Colonic mucosa (tissue), 4 donors: ENCODE results near the gene MYLK. TPM values are rescaled to one million over a fixed set of nuclear protein-coding genes. Genes with fewer than 3 reads are reported as not detected.
"Not testable (repeated sequence)": the region's sequence is repeated elsewhere in the genome, so short reads cannot be mapped to it uniquely, and the experiment has no call there.

Experiments
- DNase-seq: peaks from one replicate; pipeline ENCODE4 v3.0.0-alpha.2; 2020
- H3K27ac ChIP-seq: fragments of 200-600 bp; one replicate; pipeline ENCODE4 v1.8.0; 2021
- H3K27me3 ChIP-seq: fragments of 200-600 bp; one replicate; pipeline ENCODE4 v1.8.0; 2021
- H3K36me3 ChIP-seq: fragments of 200-600 bp; one replicate; pipeline ENCODE4 v1.8.0; 2021
- H3K4me1 ChIP-seq: fragments of 200-600 bp; one replicate; pipeline ENCODE4 v1.8.0; 2021; ENCODE audit warnings: mild to moderate bottlenecking
- H3K4me3 ChIP-seq: fragments of 200-600 bp; one replicate; pipeline ENCODE4 v1.8.0; 2021
- H3K9ac ChIP-seq, 2 donors: one replicate each; pipeline ENCODE4 v1.7.0; 2013; ENCODE audit warnings: control low read depth in 2 of 2, low read depth in 2 of 2, low read length in 2 of 2
- H3K9me3 ChIP-seq: fragments of 200-600 bp; one replicate; pipeline ENCODE4 v1.8.0; 2021
- intact Hi-C: fragments of 100-400 bp; cut with DNase I; formaldehyde crosslinking; loops from one replicate; pipeline ENCODE4 v1.14.1; 2022
- total RNA-seq, 2 donors: library from RNA; stranded (reverse); fragmentation: NEBNext Ultra II Directional in 1 of 2; extraction: Animal tissue kit (Norgen Biotek cat#: 25700) in 1 of 2; gene quantifications; one replicate each; pipeline ENCODE4 v1.2.1, GENCODE V29; 2021
- TF ChIP-seq, protein P1 (sequence below): fragments of 200-600 bp; IDR thresholded peaks from one replicate; pipeline ENCODE4 v1.8.0; 2022; ENCODE audit warnings: antibody characterized with exemption, mild to moderate bottlenecking
- donor health status: healthy.
- donor health status: DM: no; HTN: no; CAD: no.
- donor health status: DM: no; HTN: no; CAD: no.

MYLK gene
- total RNA-seq, 2 donors from 2014 or later = 58.8 to 267 TPM

DNA sequence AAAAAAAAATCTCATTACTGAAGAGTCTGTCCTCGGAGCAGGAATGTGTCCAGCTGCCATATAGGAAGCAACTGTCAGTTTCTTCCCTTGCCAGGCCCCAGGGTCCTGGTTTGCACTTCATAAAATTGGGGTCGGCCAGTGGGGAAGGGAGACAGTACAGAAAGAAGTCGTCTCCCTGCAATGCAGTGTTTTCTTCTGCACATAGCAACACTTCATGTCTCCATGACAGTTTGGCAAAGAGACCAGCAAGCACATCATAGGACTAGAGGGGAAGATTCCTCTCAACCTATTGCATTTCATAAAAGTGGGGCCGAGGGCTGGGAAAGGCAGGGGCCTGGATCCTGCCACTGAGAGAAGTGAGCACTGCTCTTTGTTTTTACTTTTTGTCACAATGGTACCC is 161.1 kb downstream of the MYLK start:
- Histone ChIP-seq H3K9me3 (no peaks in the 10 kb centered on the region), H3K27ac (no peak overlapping the region), H3K9ac (no peak overlapping the region), H3K4me3 (no peak overlapping the region), H3K36me3 (no peaks in the 10 kb centered on the region), H3K4me1 (no peaks in the 10 kb centered on the region), H3K27me3 (no peaks in the 10 kb centered on the region)
- intact Hi-C loops = loop anchor here (5.0 to 10.0 kb wide), 2 partner anchors 71 to 262 kb away; no protein-coding TSS in a partner anchor
- no peak for DNase-seq
- TF ChIP-seq, protein P1, sequence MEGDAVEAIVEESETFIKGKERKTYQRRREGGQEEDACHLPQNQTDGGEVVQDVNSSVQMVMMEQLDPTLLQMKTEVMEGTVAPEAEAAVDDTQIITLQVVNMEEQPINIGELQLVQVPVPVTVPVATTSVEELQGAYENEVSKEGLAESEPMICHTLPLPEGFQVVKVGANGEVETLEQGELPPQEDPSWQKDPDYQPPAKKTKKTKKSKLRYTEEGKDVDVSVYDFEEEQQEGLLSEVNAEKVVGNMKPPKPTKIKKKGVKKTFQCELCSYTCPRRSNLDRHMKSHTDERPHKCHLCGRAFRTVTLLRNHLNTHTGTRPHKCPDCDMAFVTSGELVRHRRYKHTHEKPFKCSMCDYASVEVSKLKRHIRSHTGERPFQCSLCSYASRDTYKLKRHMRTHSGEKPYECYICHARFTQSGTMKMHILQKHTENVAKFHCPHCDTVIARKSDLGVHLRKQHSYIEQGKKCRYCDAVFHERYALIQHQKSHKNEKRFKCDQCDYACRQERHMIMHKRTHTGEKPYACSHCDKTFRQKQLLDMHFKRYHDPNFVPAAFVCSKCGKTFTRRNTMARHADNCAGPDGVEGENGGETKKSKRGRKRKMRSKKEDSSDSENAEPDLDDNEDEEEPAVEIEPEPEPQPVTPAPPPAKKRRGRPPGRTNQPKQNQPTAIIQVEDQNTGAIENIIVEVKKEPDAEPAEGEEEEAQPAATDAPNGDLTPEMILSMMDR = no peak

GRCh38 chr3:123722456-123722855 is 161.7 kb downstream of the MYLK start:
- Histone ChIP-seq H3K4me1 (no peaks in the 10 kb centered on the region), H3K4me3 (no peak overlapping the region), H3K9ac (no peak overlapping the region), H3K27me3 (no peaks in the 10 kb centered on the region), H3K9me3 (no peaks in the 10 kb centered on the region), H3K27ac (no peak overlapping the region), H3K36me3 (no peaks in the 10 kb centered on the region)
- TF ChIP-seq, protein P1 = no peak
- DNase-seq = no peak
- intact Hi-C loops = loop anchor here (5.0 to 10.0 kb wide), 2 partner anchors 70 to 262 kb away; no protein-coding TSS in a partner anchor

GRCh38 chr3:123722021-123722420 is 162.1 kb downstream of the MYLK start:
- Histone ChIP-seq H3K36me3 (no peaks in the 10 kb centered on the region), H3K4me1 (no peaks in the 10 kb centered on the region), H3K27me3 (no peaks in the 10 kb centered on the region), H3K4me3 (no peak overlapping the region), H3K9ac (no peak overlapping the region), H3K9me3 (no peaks in the 10 kb centered on the region), H3K27ac (no peak overlapping the region)
- DNase-seq = no peak
- TF ChIP-seq, protein P1 = no peak
- intact Hi-C loops = loop anchor here (5.0 to 10.0 kb wide), 2 partner anchors 70 to 263 kb away; no protein-coding TSS in a partner anchor

DNA sequence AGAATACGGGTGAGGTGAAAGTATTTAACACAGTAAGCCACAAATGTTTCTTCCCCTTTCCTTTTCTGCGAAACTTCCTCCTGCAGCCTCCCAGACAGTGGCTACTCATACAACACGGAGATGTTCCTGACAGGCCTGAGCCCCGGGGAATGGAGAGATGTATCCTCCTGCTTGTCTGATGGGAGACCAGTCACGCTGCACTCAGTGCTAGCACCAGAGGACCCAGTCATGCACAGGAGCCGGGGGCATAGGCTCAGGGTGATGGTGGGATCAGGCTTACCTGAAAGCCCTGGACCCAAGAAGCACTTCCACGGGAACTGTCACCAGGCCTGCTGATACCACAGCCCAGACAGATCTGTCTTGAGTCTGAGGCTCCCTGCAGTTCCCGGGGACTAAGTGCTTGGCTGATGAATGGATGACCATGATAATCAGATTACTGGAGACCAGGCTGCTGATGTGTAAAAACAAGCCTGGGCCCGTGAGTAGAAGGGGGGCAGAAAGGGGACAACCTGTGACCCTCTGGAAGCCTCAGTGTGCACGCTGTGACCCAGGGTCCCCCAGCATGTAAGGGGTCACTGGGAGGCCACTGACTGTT is 162.9 kb downstream of the MYLK start:
- not testable (repeated sequence) for H3K4me1 ChIP-seq, H3K27me3 ChIP-seq, H3K9ac ChIP-seq, DNase-seq, H3K9me3 ChIP-seq, H3K27ac ChIP-seq, H3K4me3 ChIP-seq, H3K36me3 ChIP-seq
- intact Hi-C loops = loop anchor here (5.0 to 10.0 kb wide), 2 partner anchors 69 to 264 kb away; no protein-coding TSS in a partner anchor

DNA sequence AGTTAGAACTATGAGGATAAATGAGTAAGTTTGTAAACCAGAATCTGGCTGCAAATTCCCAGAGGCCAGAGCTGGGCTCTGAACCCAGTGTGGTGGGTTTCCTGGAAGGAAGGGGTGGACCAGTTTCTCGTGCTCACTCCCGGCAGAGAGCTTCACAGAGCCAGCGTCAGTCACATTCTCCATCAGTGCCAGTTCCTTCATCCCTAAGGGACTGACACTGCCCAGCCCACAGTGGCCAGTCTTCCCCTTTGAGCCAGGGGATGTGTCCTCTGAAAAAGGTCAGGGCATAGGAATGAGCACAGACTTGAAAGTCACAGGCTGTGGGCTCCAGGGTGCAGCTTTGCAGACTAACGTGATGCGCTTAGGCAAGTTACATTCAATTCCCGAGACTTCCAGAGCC is 163.5 kb downstream of the MYLK start:
- TF ChIP-seq, protein P1 = no peak
- Histone ChIP-seq H3K4me3 (no peak overlapping the region), H3K4me1 (no peaks in the 10 kb centered on the region), H3K9ac (no peak overlapping the region), H3K9me3 (no peaks in the 10 kb centered on the region), H3K27me3 (no peaks in the 10 kb centered on the region), H3K27ac (no peak overlapping the region), H3K36me3 (no peaks in the 10 kb centered on the region)
- intact Hi-C loops = loop anchor here (5.0 to 10.0 kb wide), 2 partner anchors 68 to 264 kb away; no protein-coding TSS in a partner anchor
- no peak for DNase-seq

- Histone ChIP-seq H3K4me3 (no peak overlapping the region), H3K4me1 (no peaks in the 10 kb centered on the region), H3K9ac (no peak overlapping the region), H3K27ac (no peak overlapping the region), H3K36me3 (no peaks in the 10 kb centered on the region), H3K9me3 (no peaks in the 10 kb centered on the region), H3K27me3 (no peaks in the 10 kb centered on the region)
- intact Hi-C loops = loop anchor here (5.0 to 10.0 kb wide), 2 partner anchors 68 to 265 kb away; no protein-coding TSS in a partner anchor
- TF ChIP-seq, protein P1 = no peak
- DNase-seq = no peak
These were observed 164.2 kb downstream of the MYLK start for GRCh38 chr3:123719862-123720453.
